Naive thymus-derived CD4-positive, alpha-beta T cell (primary cell): Measurements from ENCODE around the gene MED13. TPM values are rescaled to one million over a fixed set of nuclear protein-coding genes. Genes with fewer than 3 reads are reported as not detected.
"Not testable (repeated sequence)": the region's sequence is repeated elsewhere in the genome, so short reads cannot be mapped to it uniquely, and the experiment has no call there.

Experiments used
- ATAC-seq: fragments of 150-1000 bp; cut with Tn5 transposase; 2 replicates; pipeline ENCODE4 v1.10.0; 2021; ENCODE audit warnings: mild to moderate bottlenecking, moderate library complexity
- CTCF ChIA-PET: fragments of 350-600 bp; sonication (Branson Sonifier 250); formaldehyde crosslinking; loops from one replicate; lab custom pipeline; 2021; ENCODE audit warnings: antibody characterized with exemption; lab: Charles Lee
- POLR2A ChIA-PET: fragments of 350-600 bp; sonication (Branson Sonifier 250); formaldehyde crosslinking; loops from one replicate; lab custom pipeline; 2021; ENCODE audit warnings: antibody characterized with exemption, inconsistent platforms; lab: Charles Lee
- DNase-seq, 9 donors: peaks; one replicate each; pipeline versions ENCODE4 v3.0.0 to v3.0.0-alpha.2; 2020 to 2022; ENCODE audit warnings: mixed read lengths in 1 of 9
- H3K27ac ChIP-seq: one replicate; pipeline ENCODE4 v1.7.0; 2013; ENCODE audit warnings: mild to moderate bottlenecking, low read depth, low read length, moderate library complexity
- H3K27me3 ChIP-seq, 2 donors: one replicate each; pipeline ENCODE4 v1.7.0; 2013; ENCODE audit warnings: low read length in 2 of 2, mild to moderate bottlenecking in 2 of 2, moderate library complexity in 2 of 2; ENCODE audit not compliant: control insufficient read depth in 2 of 2, insufficient read depth in 2 of 2
- H3K36me3 ChIP-seq, 3 experiments: 1 replicate in 2 of 3; 2 replicates in 1 of 3; pipeline ENCODE4 v1.7.0; 2013; ENCODE audit warnings: low read length in 3 of 3, mild to moderate bottlenecking in 3 of 3, moderate library complexity in 1 of 3; ENCODE audit not compliant: insufficient read depth in 3 of 3, control insufficient read depth in 2 of 3
- H3K4me1 ChIP-seq, 2 donors: one replicate each; pipeline ENCODE4 v1.7.0; 2013; ENCODE audit warnings: low read length in 2 of 2, mild to moderate bottlenecking in 2 of 2, moderate library complexity in 1 of 2; ENCODE audit not compliant: control insufficient read depth in 2 of 2, insufficient read depth in 2 of 2
- H3K4me3 ChIP-seq: 2 replicates; pipeline ENCODE4 v1.7.0; 2013; ENCODE audit warnings: mild to moderate bottlenecking, low read length
- H3K9me3 ChIP-seq, 3 experiments: 1 replicate in 2 of 3; 2 replicates in 1 of 3; pipeline ENCODE4 v1.7.0; 2013; ENCODE audit warnings: low read length in 3 of 3; ENCODE audit not compliant: control insufficient read depth in 2 of 3
- H3K27ac Mint-ChIP-seq, 9 donors: one replicate each; pipeline ENCODE4 v1.8.0; 2020 to 2022; ENCODE audit warnings: mixed read lengths in 9 of 9, mild to moderate bottlenecking in 8 of 9, moderate library complexity in 5 of 9, inconsistent platforms in 2 of 9
- H3K27me3 Mint-ChIP-seq, 5 donors: one replicate each; pipeline ENCODE4 v1.8.0; 2021 to 2022; ENCODE audit warnings: mixed read lengths in 5 of 5, mild to moderate bottlenecking in 1 of 5
- H3K36me3 Mint-ChIP-seq, 5 donors: one replicate each; pipeline ENCODE4 v1.8.0; 2020 to 2022; ENCODE audit warnings: mixed read lengths in 5 of 5, mild to moderate bottlenecking in 3 of 5, inconsistent platforms in 1 of 5
- H3K4me1 Mint-ChIP-seq, 7 donors: one replicate each; pipeline ENCODE4 v1.8.0; 2020 to 2022; ENCODE audit warnings: mixed read lengths in 7 of 7, mild to moderate bottlenecking in 3 of 7, inconsistent platforms in 1 of 7
- H3K4me3 Mint-ChIP-seq, 10 donors: one replicate each; pipeline ENCODE4 v1.8.0; 2020 to 2022; ENCODE audit warnings: mild to moderate bottlenecking in 10 of 10, mixed read lengths in 10 of 10, moderate library complexity in 6 of 10, inconsistent platforms in 2 of 10
- H3K9me3 Mint-ChIP-seq, 11 donors: one replicate each; pipeline ENCODE4 v1.8.0; 2020 to 2022; ENCODE audit warnings: mixed read lengths in 11 of 11, mild to moderate bottlenecking in 4 of 11, inconsistent platforms in 1 of 11, moderate library complexity in 1 of 11
- intact Hi-C, 2 donors: fragments of 100-400 bp; cut with micrococcal nuclease; formaldehyde crosslinking; loops; one replicate each; pipeline ENCODE4 v1.15.1; 2023
- polyA plus RNA-seq, 2 donors: library from polyadenylated mRNA; unstranded; fragments of 300-500 nt; fragmentation: Illumina TruSeq; gene quantifications; one replicate each; pipeline ENCODE4 v1.2.3, GENCODE V29; 2021
- total RNA-seq, 6 experiments: library from RNA in 5 of 6; stranded (reverse) in 5 of 6; gene quantifications; 1 replicate in 5 of 6; 2 replicates in 1 of 6; pipeline ENCODE4 v1.2.3 and lab custom pipeline; 2021 to 2026

MED13 gene
- total and polyA plus RNA-seq, 7 experiments from 2014 or later, result 3.6 to 84.8 (median 70.0) TPM

GRCh38 chr17:61942085-61942484 lies 123.0 kb downstream of the MED13 start:
- Mint-ChIP-seq H3K4me3 (no peak overlapping the region), H3K27ac (no peak overlapping the region), H3K4me1 (peaks cover 0 to 5% (median 0%) of the 10 kb centered on the region in 7 donors), H3K9me3 (no peaks in the 10 kb centered on the region), H3K36me3 (peaks cover 0 to 18% (median 8%) of the 10 kb centered on the region in 5 donors), H3K27me3 (no peaks in the 10 kb centered on the region)
- ATAC-seq (no peak), DNase-seq (no peak)
- H3K27ac ChIP-seq, result no peak overlapping the region
- intact Hi-C loops, result no loop called here
- H3K36me3 ChIP-seq, result peaks cover 5 to 24% (median 12%) of the 10 kb centered on the region in 3 experiments
- ChIA-PET CTCF (no interaction called here), POLR2A (no interaction called here)
- H3K9me3 ChIP-seq, result no peaks in the 10 kb centered on the region
- no peak overlapping the region for H3K4me3 ChIP-seq
- H3K4me1 ChIP-seq, result no peaks in the 10 kb centered on the region
- no peaks in the 10 kb centered on the region for H3K27me3 ChIP-seq

GRCh38 chr17:61928101-61928436 lies 137.0 kb downstream of the MED13 start:
- POLR2A ChIA-PET, result no interaction called here
- intact Hi-C loops, result loop anchor here in 1 of 2 donors (1.0 to 5.0 kb wide), 3 partner anchors 24 to 1331 kb away; partner anchors contain the start of gene TANC2
- CTCF ChIA-PET, result interaction anchor here (0.7 kb wide), 1 partner anchor 116 kb away, joined by 3 read pairs; no protein-coding TSS in a partner anchor

GRCh38 chr17:61927208-61928100 lies 137.6 kb downstream of the MED13 start, which contains the start of gene INTS2:
TSS of gene INTS2 (minus strand) at chr17:61927982. CDS start at chr17:61926644, 1,338 bp downstream.
- ChIA-PET CTCF (interaction anchor here (0.7 to 1.6 kb wide), 2 partner anchors 115 to 139 kb away, joined by 3 to 4 read pairs; no protein-coding TSS in a partner anchor), POLR2A (interaction anchor here (0.7 to 1.5 kb wide), 3 partner anchors 8 to 139 kb away, joined by 3 to 5 read pairs (median 4); no protein-coding TSS in a partner anchor)
- Mint-ChIP-seq H3K27ac (peak within 1 kb of the TSS; percentile 90 to 98 (median 94)), H3K36me3 (peaks cover 0 to 6% (median 5%) of the 10 kb centered on the region in 5 donors), H3K4me1 (peaks cover 13 to 28% (median 21%) of the 10 kb centered on the region in 7 donors), H3K9me3 (peaks cover 0 to 8% (median 0%) of the 10 kb centered on the region in 11 donors), H3K4me3 (peak within 1 kb of the TSS; percentile 88 to 96 (median 92)), H3K27me3 (peaks cover 0 to 3% (median 0%) of the 10 kb centered on the region in 5 donors)
- Histone ChIP-seq H3K36me3 (peaks cover 0 to 14% (median 0%) of the 10 kb centered on the region in 3 experiments), H3K9me3 (no peaks in the 10 kb centered on the region), H3K4me3 (peak within 1 kb of the TSS; percentile 98), H3K27me3 (no peaks in the 10 kb centered on the region), H3K27ac (peak within 1 kb of the TSS; percentile 80), H3K4me1 (peaks cover 11 to 19% of the 10 kb centered on the region in 2 donors)
- DNase-seq, result peak; percentile 90 to 96 (median 94)
- intact Hi-C loops, result loop anchor here (1.0 to 5.0 kb wide), 5 partner anchors 23 to 1330 kb away; partner anchors contain the start of genes BRIP1 (in 2 of the 2) and TANC2 (in 1 of the 2)
- ATAC-seq, result peak; percentile 95

More at GRCh38 chr17:61928101-61928436, 137.0 kb downstream of the MED13 start:
- Histone ChIP-seq H3K9me3 (no peaks in the 10 kb centered on the region), H3K27me3 (no peaks in the 10 kb centered on the region), H3K27ac (peak overlapping the region; percentile 80), H3K4me1 (peaks cover 11 to 19% of the 10 kb centered on the region in 2 donors), H3K4me3 (peak overlapping the region; percentile 98), H3K36me3 (peaks cover 0 to 14% (median 0%) of the 10 kb centered on the region in 3 experiments)
- Mint-ChIP-seq H3K4me1 (peaks cover 13 to 28% (median 21%) of the 10 kb centered on the region in 7 donors), H3K27me3 (peaks cover 0 to 4% (median 0%) of the 10 kb centered on the region in 5 donors), H3K36me3 (peaks cover 0 to 5% (median 3%) of the 10 kb centered on the region in 5 donors), H3K9me3 (peaks cover 0 to 8% (median 0%) of the 10 kb centered on the region in 11 donors), H3K27ac (peak overlapping the region; percentile 90 to 98 (median 94)), H3K4me3 (peak overlapping the region; percentile 88 to 96 (median 92))
- ATAC-seq (peak; percentile 2), DNase-seq (no peak)

- Histone ChIP-seq H3K27ac (peak overlapping the region; percentile 80), H3K36me3 (peaks cover 0 to 17% (median 0%) of the 10 kb centered on the region in 3 experiments), H3K27me3 (no peaks in the 10 kb centered on the region), H3K4me1 (peaks cover 11 to 19% of the 10 kb centered on the region in 2 donors), H3K9me3 (no peaks in the 10 kb centered on the region), H3K4me3 (peak overlapping the region; percentile 98)
- ChIA-PET CTCF (interaction anchor here (1.6 kb wide), 1 partner anchor 139 kb away, joined by 4 read pairs; no protein-coding TSS in a partner anchor), POLR2A (interaction anchor here (0.7 to 1.5 kb wide), 3 partner anchors 9 to 139 kb away, joined by 3 to 5 read pairs (median 4); no protein-coding TSS in a partner anchor)
- peak overlapping the region; percentile 88 to 96 (median 92) for H3K4me3 Mint-ChIP-seq
- H3K9me3 Mint-ChIP-seq, result peaks cover 0 to 8% (median 0%) of the 10 kb centered on the region in 11 donors
- ATAC-seq (no peak), DNase-seq (no peak)
- intact Hi-C loops, result loop anchor here (1.0 to 5.0 kb wide), 4 partner anchors 64 to 1330 kb away; partner anchors contain the start of genes BRIP1 (in 2 of the 2) and TANC2 (in 1 of the 2)
- peaks cover 0 to 7% (median 5%) of the 10 kb centered on the region in 5 donors for H3K36me3 Mint-ChIP-seq
- H3K4me1 Mint-ChIP-seq, result peaks cover 13 to 28% (median 21%) of the 10 kb centered on the region in 7 donors
- H3K27me3 Mint-ChIP-seq, result peaks cover 0 to 3% (median 0%) of the 10 kb centered on the region in 5 donors
- peak overlapping the region; percentile 90 to 98 (median 94) for H3K27ac Mint-ChIP-seq
Measured at GRCh38 chr17:61926826-61927207, 138.3 kb downstream of the MED13 start.

- not testable (repeated sequence) for ATAC-seq, H3K9me3 ChIP-seq
Measured at GRCh38 chr17:61915162-61915561, 149.9 kb downstream of the MED13 start.

More at GRCh38 chr17:61915162-61915561, 149.9 kb downstream of the MED13 start:
- H3K4me1 Mint-ChIP-seq, POLR2A ChIA-PET, H3K4me1 ChIP-seq, H3K27me3 ChIP-seq, H3K27ac ChIP-seq, CTCF ChIA-PET, DNase-seq, H3K4me3 Mint-ChIP-seq, H3K4me3 ChIP-seq, intact Hi-C loops, H3K27me3 Mint-ChIP-seq, H3K27ac Mint-ChIP-seq, H3K9me3 Mint-ChIP-seq: not testable (repeated sequence)
- H3K36me3 ChIP-seq, result peaks cover 0 to 36% (median 4%) of the 10 kb centered on the region in 3 experiments
- peaks cover 20 to 40% (median 27%) of the 10 kb centered on the region in 5 donors for H3K36me3 Mint-ChIP-seq
